Non-pigmented ciliary epithelial cell (primary cell): ENCODE measurements around the gene TMEM82.

Experiments
- DNase-seq: peaks from one replicate; pipeline ENCODE4 v3.0.0-alpha.2; 2010; ENCODE audit warnings: low read depth

Gene TMEM82

DNA sequence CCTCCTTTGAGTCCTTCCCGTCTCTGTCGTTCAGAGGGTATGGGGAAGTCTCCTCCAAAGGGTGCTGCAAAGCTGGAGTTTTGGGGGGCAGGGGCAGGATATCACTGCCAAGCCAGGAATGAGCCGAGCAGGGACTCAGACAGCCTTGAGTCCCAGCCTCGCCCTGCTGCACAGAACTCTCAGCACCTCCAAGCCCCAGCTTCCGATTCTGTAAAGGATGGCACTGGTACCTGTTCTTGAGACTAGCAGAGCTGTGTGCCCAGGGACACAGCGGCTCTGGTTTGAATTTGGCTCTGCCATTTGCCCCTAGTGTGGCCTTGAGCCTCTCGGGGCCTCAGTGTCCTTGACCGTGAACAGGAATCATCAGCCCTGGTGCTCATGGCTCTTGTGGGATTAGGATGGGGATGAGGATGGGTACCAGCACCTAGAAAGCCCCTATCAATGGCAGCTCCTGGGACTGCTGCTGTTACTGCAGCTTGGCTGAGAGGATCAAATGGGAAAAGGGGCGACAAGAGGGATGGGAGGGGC is 14.8 kb downstream of the TMEM82 start:
- no peak for DNase-seq

DNA sequence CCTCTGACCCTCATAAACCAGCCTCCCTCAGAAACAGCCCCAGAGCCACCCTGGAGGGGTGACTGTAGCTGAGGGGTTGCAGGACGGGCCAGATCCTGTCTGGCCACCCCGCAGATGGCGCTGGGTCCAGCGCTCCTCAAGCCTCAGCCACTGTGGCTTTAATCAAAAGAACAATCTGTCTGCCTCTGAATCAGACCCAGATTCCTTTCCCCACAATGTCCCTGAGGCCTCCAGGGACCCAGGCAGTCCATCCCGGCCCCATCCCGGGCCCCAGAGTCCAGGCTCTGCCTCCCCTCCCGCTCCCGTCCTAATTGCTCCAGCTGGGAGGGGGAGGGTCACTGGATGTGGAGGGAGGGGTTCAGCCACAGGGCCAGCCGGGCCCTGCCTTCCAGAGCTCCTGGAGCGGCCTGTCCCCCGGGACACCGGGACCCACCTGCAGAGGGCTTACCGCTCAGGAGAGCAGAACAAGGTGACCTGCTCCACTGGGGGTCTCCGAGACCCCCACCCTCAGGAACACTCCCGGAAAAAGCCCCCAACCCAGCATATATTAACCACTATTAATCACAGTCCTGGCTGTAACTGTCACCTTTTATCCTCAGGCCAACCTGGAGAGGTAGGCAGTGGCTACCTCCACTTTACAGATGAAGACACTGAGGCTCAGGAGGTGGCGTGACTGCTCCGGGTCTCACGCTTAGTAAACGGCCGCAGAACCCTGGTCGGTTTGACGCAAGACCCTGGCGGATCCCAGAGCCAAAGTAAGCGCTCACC is 15.5 kb downstream of the TMEM82 start:
- no peak for DNase-seq

DNA sequence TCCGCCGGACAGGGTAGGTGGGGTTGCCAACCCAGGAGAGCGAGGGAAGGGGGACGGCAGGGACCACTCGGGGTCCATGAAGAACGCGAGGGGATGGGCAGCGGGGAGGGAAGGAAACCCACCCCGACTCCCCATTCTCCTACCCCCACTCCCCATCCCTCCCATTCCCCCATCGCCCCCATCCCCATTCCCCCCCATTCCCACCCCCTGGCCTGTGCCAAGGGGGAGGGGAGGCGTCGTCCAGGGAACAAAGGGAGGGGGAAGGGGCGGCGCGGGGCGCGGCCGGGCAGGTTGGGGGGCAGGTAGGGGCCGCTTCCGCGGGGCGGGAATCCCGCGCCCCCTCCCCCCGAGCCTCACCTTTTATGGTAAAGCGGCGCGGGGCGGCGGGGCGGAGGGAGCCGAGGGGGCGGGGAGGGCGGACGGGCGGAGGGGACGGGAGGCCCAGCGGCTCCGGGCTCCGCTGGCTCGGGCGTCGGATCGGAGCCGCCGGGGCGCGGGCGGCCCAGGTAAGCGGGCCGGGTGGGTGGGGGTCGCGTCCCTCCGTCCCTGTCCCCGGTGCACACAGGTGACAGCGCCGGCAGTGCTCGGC is 16.1 kb downstream of the TMEM82 start, which contains the start of gene FBLIM1:
Gene FBLIM1 (plus strand): TSS at position 453 of the 589 bp plus-strand sequence. CDS start 6,189 bp downstream, outside the sequence.
- no peak for DNase-seq

DNA sequence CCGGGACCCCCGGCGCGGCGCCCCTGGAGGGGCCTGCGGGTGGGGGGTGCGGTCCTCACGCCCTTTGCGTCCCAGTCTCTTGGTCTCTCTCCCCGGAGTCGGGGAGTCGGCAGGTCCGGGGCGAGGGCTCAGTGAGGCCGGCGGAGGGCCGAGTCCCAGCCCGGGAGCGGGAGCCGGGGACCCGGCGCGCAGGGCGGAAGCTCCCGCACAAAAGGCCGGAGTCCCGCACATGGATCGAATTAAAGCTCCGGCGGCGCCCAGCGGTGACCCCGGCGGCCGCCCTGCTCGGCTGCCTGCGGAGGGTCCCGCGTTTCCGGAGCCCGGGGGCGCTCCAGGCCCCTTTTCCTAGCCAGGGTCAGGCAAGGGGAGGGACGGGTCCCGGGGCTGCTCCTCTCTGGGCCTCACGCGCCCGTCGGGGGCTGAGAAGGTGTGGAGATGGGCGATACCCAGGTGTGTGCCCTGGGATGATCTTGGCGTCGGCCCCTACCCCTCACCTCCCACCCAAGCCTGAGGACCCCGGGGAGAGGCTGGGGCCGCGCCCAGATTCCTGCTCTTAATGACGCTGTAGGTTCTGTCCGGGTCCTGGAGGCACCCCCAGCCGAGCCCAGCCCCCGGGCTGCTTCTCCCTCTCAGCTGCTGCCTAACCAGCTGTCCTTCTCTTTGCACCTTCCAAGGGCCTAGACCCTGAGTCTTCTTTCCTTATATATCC is 16.8 kb downstream of the TMEM82 start:
- no peak for DNase-seq

DNA sequence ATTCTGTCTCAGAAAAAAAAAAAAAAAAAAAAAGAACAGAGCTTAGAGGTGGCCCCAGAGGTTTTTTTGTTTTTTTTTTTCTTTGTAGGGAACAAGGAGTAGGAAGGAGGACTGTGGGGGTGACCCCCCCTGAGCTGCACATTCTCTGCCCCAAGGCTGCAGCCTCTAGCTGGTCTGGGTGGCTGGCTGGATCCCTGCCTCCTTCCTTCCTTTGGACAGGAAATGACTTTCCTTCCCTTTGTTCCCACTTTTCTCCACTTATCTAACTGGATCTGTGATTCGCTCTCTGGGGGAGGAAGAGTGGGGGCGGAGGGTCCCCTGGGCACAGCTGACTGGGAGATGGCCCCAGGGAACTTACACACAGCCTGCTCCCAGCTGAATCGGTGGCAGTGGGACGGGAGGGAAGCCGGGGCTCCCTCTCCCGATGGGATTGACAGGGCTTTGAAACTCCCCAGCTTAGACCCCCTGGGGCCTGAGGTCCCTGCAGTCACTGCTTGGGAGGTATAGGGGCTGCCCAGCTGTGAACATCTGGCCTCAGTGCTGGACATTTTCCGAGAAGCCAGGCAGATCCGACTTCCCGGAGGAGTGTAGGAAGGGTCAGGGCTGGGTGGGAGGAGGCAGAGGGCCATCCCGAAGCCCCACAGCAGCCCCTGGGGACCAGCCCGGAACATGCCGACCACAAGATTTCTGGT is 18.4 kb downstream of the TMEM82 start:
- no peak for DNase-seq

DNA sequence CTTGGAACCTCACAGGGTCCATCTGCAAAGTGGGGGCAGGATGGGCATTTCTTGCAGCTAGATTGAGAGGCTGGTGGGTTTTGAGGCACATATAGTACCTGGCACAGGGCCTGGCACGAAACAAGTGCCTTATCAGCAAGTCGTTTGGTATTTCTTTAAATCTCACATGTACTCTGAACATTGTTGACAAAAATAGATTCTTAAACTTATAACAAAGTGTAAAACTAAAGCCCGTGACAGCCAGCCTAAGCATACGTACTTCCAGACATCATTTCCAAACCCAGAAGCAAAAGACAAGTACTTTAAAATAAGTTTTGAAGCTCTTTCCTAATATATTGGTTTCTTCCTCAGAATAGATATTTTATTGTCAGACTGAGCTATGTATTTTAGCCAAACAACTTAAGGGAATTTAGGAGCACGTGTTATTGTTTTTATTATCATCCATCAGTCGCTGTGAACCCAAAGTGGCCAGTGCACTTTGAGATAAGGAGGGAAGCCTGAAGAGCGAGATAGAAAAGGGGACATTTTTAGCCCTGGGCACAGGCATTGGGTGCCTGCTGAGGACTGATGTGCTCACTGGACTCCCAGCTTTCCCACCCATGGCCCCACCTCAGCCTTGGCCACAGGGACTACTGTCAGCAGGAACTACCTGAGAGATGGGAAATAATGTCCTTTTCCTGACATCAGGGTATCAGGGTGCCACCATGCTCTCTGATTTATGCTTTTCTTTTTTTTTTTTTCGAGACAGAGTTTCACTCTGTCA is 19.2 kb downstream of the TMEM82 start:
- no peak for DNase-seq

DNA sequence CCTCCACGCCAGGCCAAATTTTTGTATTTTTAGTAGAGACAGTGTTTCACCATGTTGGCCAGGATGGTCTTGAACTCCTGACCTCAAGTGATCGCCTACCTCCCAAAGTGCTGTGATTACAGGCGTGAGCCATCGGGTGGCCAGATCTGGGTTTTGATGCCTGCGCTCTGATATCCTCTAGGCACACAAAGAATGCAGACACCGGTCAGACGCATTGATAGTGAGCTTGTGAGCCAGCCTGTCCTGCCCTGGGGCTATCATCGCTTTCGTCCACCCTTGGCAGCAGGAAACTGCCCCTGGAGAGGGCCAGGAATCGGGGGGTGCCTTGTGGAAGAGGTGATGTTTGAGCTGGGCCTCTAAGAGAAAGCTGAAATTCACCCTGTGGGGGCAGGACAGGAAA is 20.2 kb downstream of the TMEM82 start:
- DNase-seq: no peak

DNA sequence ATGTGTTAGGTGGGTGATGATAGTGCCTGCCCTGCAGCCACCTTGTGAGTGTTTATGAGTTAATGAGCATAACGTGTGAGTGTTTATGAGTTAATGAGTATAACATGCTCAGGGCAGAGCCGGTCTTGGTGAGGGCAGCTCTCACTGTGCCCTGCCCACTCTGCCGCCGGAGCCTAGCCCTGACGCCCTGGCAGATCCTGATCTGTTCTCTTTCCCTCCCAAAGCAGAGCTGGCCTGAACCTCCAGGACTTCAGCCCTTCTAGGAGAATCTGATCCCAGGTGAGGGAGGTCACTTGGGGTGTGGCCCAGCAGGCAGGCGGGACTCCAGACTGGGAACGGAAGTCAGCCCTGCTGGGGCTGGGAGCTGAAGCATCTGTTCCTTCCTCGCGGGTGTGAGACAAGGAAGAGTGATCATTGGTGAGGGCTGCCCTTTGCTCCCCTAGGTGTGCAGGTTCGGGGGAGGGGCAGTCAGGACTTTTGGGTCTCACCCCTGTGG is 22.0 kb downstream of the TMEM82 start:
- DNase-seq: no peak

DNA sequence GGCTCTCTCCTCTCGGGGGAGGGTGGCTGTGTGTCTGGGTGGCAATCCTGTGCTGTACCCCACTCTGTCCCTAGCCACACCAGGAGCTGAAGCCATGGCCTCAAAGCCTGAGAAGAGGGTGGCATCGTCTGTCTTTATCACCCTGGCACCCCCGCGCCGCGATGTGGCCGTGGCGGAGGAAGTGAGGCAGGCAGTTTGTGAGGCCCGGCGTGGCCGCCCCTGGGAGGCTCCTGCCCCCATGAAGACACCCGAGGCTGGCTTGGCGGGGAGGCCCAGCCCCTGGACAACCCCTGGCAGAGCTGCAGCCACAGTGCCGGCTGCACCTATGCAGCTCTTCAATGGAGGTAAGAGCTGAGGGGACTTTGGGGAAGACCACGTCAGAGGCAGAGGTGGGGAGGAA is 22.6 kb downstream of the TMEM82 start:
- DNase-seq: no peak

DNA sequence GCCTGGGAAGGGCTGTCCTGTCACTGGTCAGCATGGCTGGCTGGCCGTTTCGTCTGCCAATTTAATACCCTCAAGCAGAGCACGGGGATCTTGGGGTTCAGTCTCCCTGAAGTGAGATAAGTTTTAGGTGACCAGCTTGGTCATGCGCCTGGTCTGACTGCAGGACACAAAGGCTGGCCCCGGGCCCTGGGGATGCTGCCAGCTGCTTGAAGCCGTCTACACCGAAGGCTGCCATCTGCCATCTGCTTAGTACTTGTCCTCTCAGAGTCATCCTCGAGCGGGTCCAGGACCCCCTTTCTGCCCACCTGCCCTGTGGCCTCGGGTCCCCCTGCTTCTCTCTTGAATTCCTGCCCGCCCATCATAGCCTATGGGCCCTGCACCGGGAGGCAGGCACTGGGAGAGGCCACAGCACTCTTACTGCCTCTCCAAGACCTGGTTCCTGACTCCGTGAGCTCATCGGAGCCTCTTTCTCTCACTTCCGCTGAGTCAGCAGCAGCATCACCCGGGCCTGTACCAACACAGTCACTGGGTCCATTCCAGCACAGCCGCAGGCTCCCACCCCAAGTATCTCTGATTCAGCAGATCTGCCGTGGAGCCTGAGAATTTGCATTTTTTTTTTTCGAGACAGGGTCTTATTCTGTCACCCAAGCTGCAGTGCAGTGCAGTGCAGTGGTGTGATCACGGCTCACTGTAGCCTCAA is 23.3 kb downstream of the TMEM82 start:
- DNase-seq: no peak

DNA sequence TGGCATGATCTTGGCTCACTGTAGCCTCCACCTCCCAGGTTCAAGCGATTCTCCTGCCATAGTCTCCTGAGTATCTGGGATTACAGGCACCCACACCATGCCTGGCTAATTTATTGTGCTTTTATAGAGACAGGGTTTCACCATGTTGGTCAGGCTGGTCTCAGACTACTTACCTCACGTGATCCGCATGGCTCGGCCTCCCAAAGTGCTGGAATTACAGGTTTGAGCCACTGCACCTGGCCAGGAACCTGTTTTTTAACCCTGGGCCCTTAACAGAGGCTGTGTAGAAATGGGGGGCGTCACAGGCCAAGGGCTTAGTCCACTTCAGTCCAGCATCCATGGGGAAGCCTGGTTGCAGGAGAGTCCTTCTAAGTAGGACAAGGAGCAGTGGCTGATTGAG is 25.6 kb downstream of the TMEM82 start:
- DNase-seq: no peak

DNA sequence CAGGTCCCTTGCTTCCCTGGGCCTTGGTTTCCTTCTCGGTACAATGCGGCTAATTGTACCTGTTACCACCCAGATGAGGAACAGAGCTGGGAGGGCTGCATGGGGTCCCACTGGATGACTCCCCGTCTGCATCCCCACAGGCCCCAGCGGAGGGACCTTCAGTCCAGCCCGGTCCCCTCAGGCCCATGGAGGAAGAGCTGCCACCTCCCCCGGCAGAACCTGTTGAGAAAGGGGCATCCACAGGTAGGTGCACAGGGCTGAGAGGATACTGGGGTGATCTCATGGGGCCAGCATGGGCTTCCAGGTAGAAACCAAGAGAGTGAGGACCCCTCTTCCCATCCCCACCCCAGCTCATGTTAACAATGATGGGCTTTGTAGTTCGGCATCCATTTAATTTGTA is 26.1 kb downstream of the TMEM82 start:
- DNase-seq: no peak

DNA sequence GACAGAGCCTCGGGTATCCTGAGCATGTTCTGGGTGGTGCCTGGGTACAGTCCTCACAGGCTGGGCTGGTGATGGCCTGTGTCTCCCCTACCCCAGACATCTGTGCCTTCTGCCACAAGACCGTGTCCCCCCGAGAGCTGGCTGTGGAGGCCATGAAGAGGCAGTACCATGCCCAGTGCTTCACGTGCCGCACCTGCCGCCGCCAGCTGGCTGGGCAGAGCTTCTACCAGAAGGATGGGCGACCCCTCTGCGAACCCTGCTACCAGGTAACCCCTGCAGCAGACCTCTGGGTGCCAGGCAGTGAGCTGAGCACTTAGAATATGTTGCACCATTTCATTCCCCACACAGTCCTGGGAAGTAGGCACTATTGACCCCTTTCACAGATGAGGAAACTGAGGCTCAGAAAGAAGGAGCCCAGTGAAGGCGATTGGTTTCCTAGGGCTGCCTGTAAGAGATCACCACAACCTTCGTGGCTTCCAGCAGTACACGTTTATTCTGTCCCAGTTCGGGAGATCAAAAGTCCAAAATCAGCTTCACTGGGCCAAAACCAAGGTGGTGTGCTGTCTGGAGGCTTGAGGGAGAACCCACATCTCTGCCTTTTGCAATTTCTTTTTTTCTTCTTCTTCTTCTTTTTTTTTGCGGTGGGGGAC is 28.1 kb downstream of the TMEM82 start:
- DNase-seq: no peak

DNA sequence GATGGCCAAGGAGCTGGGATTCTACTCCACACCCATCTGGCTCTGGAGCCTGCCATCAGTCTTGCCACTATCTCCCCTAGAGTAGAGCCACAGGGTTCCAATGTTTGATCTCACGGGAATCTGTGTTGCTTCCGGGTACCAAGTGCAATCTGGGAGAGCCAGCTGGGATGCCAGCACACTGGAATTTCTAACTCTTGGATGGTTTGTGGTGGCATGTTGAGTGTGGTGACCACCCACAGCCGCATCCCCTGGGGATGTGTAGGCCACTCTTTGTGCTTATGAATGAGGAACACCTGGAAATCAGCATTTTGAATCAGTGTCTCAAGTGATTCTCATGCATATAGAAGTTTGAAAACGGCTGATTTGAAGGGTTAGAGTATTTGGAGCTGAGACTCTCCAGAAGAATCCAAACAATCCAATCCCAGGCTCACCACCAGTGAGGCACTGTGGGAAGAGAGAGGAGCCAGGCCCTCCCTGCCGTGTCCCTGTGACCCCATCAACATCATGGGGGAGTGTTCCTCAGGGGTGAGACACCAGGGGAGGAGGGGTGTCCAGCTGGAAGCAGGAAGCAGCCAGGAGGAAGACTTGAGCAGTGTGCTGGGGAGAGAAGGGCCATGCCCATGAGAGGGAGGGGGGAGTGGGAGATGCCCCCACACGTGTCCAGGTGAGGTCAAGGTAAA is 29.7 kb downstream of the TMEM82 start:
- DNase-seq: no peak

DNA sequence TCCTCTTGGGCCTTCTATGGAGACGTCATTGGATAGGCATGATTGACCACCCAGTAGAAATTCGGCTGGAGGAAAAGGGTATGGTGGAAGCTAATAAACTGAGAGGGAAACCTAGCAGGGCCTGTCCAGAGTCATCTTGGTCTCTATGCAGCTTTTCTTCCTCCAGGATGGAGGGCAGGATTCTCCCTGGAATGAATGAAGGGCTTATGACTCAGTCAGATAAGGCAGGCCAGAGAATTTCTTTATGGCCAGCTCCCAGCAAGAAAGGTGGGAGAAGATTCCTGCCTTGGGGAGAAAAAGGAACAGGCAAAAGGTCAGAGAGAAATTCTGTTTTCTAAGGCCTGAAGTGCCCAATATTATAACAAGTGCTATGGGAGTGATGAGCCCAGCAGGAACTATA is 33.4 kb downstream of the TMEM82 start:
- no peak for DNase-seq

DNA sequence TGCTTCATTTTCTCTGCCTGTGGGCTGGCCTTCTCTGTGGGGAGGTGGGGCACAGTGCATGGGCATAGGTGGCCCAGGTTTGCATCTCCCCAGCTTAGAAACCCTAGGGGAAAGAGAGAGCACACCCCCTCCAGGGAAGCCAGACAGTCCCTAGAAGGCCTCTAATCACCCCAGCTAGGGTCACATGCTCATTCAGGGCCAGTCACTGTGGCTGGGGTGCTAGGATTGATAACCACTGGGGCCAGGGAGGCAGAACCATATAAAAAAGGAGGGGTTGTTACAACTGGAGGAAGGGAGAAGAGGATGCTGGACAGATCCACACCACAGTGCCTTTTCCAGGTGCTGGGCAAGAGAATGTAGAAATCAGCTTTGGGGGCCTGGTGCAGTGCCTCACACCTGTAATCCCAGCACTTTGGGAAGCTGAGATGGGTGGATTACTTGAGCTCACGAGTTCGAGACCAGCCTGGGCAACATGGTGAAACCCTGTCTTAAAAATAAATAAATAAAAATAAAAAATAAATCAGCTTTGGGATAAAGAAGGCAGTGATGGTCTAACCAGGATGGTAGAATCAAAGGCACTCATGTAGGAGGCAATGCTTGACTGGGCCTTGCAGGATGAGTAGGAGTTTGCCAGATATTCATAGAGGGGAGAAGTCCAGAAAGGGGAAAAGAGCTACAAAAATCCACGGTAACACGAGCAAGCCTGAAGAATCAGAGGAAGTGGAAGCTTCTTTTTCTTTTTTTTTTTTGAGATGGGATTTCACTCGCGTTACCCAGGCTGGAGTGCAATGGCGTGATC is 35.8 kb downstream of the TMEM82 start:
- no peak for DNase-seq

DNA sequence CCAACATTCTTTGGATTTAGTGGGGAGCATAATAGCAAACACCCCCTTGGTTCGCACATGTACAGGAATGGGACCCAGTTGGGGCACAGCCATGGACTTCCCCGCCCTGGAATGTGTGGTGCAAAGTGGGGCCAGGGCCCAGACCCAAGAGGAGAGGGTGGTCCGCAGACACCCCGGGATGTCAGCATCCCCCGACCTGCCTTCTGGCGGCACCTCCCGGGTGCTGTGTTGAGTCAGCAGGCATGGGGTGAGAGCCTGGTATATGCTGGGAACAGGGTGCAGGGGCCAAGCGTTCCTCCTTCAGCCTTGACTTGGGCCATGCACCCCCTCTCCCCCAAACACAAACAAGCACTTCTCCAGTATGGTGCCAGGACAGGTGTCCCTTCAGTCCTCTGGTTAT is 43.4 kb downstream of the TMEM82 start:
- DNase-seq: no peak

DNA sequence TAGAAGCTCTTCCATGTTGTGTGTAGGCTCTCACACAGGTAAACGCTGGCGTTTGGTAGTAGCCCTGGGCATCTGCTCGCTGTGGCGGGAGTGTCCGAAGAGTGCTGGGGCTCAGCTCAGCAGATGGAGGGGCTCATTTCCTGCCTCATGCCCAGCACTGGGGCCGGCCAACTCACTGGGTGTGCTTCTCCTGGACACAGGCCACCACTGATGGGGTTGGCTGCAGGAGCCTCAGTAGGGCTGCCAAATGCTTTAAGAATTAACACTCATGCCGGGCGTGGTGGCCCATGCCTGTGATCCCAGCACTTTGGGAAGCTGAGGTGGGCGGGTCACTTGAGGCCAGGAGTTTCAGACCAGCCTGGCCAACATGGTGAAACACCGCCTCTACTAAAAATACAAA is 44.3 kb downstream of the TMEM82 start:
- no peak for DNase-seq
